COLO668 (cell line): ENCODE measurements around the gene IPCEF1.

Source experiments
- DNase-seq: peaks from one replicate; lab custom pipeline; 2025; ENCODE audit not compliant: unreplicated experiment; lab: John Stamatoyannopoulos, UW

Gene IPCEF1

DNA sequence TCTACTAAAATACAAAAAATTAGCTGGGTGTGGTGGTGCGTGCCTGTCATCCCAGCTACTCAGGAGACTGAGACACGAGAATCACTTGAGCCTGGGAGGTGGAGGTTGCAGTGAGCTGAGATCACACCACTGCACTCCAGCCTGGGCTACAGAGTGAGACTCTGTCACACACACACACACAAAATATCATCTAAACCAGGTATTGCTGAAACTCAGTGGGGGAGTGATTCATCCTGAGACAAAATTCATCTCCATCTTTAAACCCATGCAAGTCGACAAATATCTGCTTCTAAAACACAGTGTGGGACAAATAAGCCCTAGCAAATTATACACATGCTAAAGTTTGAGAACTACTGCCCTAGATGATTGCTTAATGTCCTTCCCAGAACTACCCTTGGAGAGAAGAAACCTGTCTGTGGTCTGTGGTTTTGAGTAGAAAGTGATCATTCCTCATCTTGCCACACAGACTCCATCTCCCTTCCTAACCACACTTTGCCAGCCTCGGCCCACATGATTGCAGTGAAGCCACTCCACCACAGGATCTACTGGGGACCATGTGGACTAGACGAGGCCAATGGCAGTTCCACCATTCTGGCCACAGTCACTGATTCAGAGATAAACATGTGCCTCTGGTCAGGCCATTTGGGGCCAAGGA lies 187.3 kb downstream of the IPCEF1 start:
- DNase-seq = no peak

DNA sequence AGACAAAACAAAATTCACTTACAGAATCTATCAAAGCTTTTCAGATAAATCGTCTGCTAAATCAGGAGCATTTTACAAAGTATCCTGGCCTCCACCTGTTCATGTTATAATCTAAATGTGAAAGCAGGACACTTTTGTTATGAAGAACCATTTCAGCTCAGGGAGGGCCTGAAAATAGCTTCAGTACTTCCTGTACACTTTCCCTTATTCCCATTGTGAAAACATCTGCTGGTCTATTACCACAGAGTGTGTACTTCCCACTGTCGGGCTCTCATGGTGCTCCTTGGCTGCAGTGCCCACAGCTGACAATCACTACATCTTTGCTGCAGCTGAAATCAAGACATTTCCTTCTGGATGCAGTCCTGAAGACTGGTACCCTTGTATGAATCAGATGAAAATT lies 189.5 kb downstream of the IPCEF1 start:
- DNase-seq = no peak

GRCh38 chr6:154166140-154166539 lies 190.5 kb downstream of the IPCEF1 start:
- DNase-seq = no peak

DNA sequence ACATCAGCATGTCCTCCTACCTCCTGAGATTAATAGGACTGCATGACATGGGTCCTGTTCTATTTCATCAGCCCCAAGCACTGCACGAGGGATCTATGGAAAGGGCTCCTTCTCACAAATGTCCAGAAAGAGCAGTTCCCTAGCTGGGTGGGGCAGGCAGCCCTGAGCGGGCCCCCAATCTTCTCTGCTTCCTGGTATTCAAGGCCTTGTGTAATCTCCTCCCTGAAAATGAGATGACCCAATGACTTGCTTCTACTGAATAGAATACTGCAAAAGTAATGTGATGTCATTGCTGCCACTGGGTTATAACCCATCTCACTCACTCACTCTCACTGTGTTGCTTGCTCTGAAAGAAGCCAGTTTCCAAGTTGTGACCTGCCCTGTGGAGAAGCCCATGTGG lies 191.1 kb downstream of the IPCEF1 start:
- DNase-seq = no peak

- DNase-seq = no peak
These were observed 192.2 kb downstream of the IPCEF1 start for GRCh38 chr6:154164397-154164796.

DNA sequence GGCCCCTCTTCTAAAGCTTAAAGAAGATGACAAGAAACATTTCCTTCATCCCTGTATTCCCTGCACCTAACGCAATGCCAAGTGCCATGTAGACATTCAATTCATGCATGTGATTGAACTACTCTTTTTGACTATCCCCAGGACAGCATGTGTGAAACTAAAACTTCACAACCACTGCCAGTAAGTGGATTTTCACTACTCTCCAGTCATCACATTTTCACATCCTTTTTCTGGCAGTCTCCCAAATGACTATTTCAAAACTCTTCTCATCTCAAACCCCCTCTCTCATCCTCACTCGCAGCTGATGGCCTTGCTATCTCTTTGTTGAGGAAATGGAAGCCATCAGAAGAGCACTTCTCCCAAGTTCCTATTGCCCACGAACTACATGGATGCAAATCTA lies 194.9 kb downstream of the IPCEF1 start:
- no peak for DNase-seq

DNA sequence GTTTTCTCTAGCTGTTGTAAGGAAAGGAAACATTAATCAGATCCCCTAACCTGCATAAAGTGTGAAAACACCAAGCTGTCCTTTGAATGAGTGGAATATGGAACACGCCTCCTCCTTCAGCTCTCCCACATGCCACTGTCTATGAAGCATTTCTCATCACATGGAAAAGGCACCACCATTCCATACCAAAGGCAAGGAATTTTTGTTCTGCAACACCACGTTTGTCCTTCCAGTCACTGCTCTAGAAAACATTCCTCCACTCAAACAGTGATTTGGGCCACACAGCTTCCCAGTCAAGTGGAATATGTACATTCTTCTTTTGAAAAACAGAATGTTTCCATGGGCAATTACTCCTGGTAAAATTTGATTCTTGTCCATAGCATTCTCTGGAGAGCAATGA lies 197.5 kb downstream of the IPCEF1 start:
- no peak for DNase-seq

DNA sequence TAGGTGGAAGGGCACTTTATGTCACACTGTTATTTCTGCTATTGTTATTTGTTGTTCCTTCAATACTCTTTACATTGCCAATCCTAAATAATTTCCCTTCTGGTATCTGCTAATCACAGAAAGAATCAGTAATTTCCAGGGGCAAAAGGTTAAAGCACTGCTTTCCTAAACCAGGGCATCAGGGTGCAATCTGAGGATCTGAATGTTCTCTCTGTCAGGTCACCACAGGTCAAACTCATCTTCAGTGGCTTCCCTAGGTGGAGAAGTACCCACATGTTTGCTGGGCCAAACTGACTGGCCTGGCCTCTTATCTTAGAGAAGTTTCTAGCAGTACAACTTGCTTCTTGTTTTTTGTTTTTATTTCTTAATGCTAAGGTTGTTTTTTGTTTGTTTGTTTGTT lies 198.9 kb downstream of the IPCEF1 start:
- no peak for DNase-seq

- no peak for DNase-seq
These were observed 199.5 kb downstream of the IPCEF1 start for GRCh38 chr6:154157082-154157481.

DNA sequence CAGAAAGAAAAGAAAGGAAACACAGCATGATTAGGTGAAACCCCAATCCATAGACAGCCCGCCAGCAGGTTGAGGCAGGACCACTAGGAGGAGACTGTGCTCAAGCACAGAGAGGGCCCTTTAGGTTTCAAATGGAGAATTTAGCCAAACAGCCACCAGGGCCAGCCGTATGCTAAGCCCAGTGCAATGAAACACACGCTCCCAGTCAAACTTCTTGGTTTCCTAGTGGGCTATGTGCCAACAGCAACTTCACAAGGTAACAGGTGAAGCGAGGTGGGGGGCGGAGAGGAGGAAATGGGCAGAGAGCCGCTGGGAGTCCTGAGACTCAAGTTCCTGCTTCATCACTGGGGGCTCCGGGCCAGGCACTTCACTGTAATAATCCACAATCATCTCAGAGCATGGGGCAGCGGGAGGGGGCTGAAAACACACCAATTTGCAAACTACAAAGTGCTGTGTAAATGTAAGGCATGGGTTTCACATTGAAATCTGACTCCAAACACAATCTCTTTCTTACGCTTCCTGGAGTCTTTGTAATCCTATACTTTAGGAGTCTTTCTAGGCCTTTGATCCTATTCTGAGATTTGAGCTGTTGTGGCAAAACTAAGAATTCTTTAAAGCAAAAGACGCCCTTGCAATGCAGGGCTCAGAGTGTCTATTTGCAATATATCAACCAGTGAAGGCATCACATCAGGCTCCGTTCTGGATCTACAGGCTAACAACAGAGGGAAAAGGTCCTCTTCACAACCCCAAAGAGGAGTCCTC lies 200.3 kb downstream of the IPCEF1 start:
- DNase-seq = peak; percentile 6

DNA sequence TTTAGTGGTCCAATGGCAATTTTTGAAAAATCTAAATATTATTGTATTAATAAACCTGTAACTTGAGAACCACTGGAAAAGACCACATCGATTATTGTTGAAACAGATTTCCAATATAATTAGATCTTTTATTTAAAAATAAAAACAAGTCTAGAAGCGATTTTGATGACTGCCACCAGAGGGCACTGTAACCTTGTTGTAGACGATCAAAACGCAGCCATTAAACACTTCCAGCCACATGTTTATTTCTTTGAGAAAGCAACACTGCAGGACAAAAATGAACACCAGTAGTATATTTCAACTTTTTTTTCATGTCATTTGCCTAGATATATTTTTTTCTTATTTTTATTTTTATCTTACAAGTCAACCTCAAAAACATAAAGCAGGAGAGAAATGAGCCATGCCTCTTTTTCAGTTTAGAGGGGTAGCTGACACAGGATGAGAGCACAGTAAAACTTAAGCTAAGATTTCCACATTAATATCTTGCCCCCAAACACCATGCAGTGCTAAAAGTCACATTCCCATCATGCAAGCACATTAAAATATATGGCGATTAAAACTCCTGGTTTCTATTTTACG lies 202.1 kb downstream of the IPCEF1 start:
- peak; percentile 41 for DNase-seq

DNA sequence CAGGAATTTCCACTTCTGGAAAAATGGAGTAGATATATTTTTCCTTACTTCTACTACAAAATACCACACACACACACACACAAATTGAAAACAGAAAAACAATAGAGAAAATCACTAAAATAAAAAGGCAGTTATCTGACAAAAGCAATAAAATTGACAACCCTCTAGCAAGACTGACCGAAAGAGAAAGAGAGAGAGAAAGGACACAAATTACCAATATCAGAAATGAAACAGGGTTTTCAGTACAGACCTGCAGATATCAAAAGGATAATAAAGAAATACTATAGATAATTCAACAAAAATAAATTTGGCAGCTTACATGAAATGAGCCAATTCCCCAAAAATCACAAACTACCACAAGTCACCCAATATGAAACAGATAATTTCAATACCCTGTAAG lies 212.8 kb downstream of the IPCEF1 start:
- no peak for DNase-seq

DNA sequence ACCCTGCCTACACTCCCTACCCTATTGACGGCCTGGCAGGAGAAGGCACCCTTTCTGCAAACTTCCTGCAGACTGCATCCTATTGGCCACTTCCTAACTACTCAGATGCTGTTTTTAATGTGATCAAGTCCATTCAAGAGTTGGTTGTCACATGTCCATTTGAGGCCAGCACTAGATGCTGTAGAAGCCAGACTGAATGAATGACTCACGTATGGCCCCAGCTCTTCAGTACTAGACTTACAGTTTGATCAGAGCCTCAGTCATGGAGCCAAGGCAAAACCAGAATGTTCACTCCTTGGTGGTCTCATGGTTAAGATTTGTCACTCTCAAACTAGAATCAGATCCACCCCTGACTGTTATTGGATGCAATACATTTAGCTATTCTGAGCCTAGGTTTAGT lies 215.9 kb downstream of the IPCEF1 start:
- DNase-seq = no peak

- DNase-seq = no peak
These were observed 216.7 kb downstream of the IPCEF1 start for GRCh38 chr6:154139892-154140291.

DNA sequence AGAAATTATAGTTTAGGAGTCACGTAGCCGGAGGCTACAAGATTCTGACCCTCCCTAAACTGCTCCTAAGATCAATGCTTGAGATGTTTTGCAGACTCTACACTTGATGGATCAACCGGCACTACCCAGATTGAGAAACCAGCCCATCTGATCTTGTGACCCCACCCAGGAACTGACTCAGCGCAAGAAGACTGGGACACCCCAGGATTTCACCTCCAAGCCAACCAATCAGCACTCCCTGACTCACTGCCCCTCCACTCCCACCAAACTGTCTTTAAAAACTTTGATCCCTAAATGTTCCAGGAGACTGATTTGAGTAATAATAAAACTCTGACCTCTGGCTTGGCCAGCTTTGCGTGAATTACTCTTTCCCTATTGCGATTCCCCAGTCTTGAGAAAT lies 217.8 kb downstream of the IPCEF1 start:
- DNase-seq = no peak

- no peak for DNase-seq
These were observed 222.0 kb downstream of the IPCEF1 start for GRCh38 chr6:154134471-154135147.

DNA sequence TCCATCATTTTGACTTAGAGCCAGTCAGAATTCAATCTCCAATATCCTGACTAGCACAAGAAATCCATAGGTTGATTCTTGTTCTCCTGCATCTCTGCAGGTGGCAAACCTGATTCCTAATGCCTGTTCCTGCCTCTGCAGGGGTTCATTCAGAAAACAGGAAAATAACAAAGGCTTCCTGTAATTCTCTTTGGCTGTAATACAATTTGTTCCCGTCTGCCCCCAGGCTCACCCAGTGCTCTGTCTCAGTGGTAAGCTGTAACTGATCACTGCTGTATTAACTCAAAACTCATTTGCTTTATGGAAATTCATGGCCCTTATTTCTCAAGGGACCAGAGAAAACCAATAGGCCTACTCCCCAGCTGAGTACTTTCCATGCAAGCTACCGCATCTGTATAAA lies 228.9 kb downstream of the IPCEF1 start:
- no peak for DNase-seq

GRCh38 chr6:154125421-154125820 lies 231.2 kb downstream of the IPCEF1 start:
- DNase-seq = no peak

DNA sequence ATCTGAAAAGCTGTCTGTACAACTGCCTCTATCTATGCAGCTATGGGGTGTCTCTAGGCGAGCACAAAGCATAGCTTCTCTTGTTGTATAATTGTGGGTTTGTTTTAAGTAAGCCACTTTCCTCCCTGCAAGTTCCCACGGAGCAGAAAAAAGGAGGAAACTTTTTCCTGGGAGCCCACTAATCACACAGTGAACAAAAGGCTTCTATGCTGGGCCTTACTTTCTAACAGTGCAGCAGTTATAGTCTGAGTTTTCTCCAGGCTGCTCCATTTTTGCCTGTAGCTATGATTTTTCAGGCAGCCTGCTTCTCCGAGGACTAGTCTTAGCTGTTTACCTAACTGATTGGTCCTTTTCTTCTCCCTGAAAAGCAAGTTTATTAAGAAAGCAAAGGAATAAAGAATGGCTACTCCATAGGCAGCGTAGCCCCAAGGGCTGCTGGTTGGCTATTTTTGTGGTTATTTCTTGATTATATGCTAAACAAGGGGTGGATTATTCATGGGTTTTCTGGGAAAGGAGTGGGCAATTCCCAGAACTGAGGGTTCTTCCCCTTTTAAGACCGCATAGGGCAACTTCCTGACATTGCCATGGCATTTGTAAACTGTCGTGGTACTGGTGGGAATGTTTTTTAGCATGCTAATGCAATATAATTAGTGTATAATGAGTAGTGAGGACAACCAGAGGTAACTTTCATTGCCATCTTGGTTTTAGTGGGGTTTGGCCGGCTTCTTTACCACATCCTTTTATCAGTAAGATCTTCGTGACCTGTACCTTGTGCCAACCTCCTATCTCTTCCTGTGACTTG lies 233.2 kb downstream of the IPCEF1 start:
- DNase-seq = no peak

DNA sequence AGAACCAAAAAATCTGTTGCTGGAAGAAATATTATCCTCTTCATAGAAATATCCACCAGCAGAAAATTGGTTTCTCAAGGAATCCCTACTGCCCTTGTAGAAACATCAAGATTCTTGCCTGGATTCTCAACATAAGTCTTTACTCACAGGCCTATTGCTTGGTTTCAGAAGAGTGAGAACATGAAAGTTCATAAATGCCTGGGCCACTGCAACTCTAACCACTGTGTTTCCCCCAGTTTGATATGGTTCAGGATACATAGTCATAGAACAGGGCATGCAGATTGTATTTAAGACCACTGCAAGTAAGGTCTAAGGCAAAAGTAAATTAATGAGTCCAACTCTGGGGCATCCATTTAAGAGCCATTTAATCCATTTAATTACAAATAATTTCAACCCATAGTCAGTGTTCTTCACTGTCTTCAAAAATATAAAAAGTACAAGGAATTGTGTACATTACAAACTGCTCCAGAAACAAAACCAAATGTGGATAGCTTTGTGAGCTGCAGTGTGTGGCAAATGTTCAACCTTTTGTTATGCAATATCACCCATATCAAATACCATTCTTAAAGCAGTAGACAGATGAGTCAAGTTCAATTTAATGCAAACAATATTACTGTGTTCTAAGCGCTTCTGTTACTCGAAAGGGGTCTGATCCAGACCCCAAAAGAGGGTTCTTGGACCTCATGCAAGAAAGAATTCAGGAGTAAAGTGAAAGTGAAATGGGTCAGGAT lies 234.2 kb downstream of the IPCEF1 start:
- DNase-seq = no peak
